ENCODE measurements around the gene GNB5. TPM values are rescaled to one million over a fixed set of nuclear protein-coding genes. Genes with fewer than 3 reads are reported as not detected.

Gene GNB5
- total RNA-seq, 1 donor from 2014 or later, result 23.7 TPM

GRCh38 chr15:52136442-52136980, 54.7 kb downstream of the GNB5 start:
- no peak overlapping the region for H3K4me3 ChIP-seq (ENCODE audit: low read depth, low read length)
- no peak for TF ChIP-seq CTCF (conservative IDR thresholded peaks at IDR 0.05; ENCODE audit: low read depth, low read length)
- no peak for DNase-seq (ENCODE audit: low read depth)

- TF ChIP-seq CTCF (conservative IDR thresholded peaks at IDR 0.05; ENCODE audit: low read depth, low read length), result no peak
- DNase-seq (ENCODE audit: low read depth), result no peak
Measured at GRCh38 chr15:52134502-52135144, 56.6 kb downstream of the GNB5 start.

GRCh38 chr15:52133510-52134220, 57.5 kb downstream of the GNB5 start:
- no peak for TF ChIP-seq CTCF (conservative IDR thresholded peaks at IDR 0.05; ENCODE audit: low read depth, low read length)
- no peak for DNase-seq (ENCODE audit: low read depth)
- no peak overlapping the region for H3K4me3 ChIP-seq (ENCODE audit: low read depth, low read length)

More at GRCh38 chr15:52134502-52135144, 56.6 kb downstream of the GNB5 start:
- no peak overlapping the region for H3K4me3 ChIP-seq (ENCODE audit: low read depth, low read length)

- DNase-seq (ENCODE audit: low read depth), result no peak
- no peak for TF ChIP-seq CTCF (conservative IDR thresholded peaks at IDR 0.05; ENCODE audit: low read depth, low read length)
- no peak overlapping the region for H3K4me3 ChIP-seq (ENCODE audit: low read depth, low read length)
Measured at GRCh38 chr15:52132066-52132465, 59.1 kb downstream of the GNB5 start.

GRCh38 chr15:52128568-52128967, 62.6 kb downstream of the GNB5 start:
- TF ChIP-seq CTCF (conservative IDR thresholded peaks at IDR 0.05; ENCODE audit: low read depth, low read length), result no peak
- no peak for DNase-seq (ENCODE audit: low read depth)
- H3K4me3 ChIP-seq (ENCODE audit: low read depth, low read length), result no peak overlapping the region

GRCh38 chr15:52124270-52124880, 66.8 kb downstream of the GNB5 start:
- H3K4me3 ChIP-seq (ENCODE audit: low read depth, low read length), result no peak overlapping the region
- no peak for DNase-seq (ENCODE audit: low read depth)
- no peak for TF ChIP-seq CTCF (conservative IDR thresholded peaks at IDR 0.05; ENCODE audit: low read depth, low read length)

All from epithelial cell of proximal tubule (primary cell).